Measurements from ENCODE around the gene FGF14. TPM values are rescaled to one million over a fixed set of nuclear protein-coding genes. Genes with fewer than 3 reads are reported as not detected.

Gene FGF14
- total RNA-seq, 1 experiment from 2014 or later = 0.22 TPM

DNA sequence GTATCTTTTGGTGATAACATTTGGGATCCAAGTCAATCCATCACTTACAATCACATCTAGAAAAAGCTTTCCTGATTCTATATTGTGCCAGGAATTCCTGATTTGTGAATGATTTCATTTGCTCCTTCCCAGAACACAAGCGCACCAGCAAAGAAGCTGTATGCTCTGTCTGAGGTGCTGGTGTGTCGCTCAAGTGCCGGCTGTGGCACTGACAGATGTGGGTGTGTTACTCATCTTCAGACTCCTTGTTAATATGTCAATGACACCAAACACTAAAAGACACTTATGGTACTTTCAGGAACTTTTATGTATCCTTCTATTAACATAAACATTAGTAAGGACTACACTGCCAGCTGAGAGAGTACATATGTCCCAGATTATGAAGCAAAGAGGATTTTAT is 520.3 kb downstream of the FGF14 start:
- Histone ChIP-seq H3K23me2 (ENCODE audit: insufficient read length, low read depth, low read length, poor library complexity, severe bottlenecking) (no peaks in the 10 kb centered on the region), H2BK120ac (ENCODE audit: low read depth, low read length, poor library complexity, severe bottlenecking) (no peak overlapping the region), H3K23ac (ENCODE audit: insufficient read length, low read depth, low read length) (no peak overlapping the region), H2AK5ac (ENCODE audit: insufficient read length, low read length) (no peak overlapping the region), H3K4me2 (ENCODE audit: insufficient read depth, insufficient read length, low read length) (no peak overlapping the region), H3K9ac (ENCODE audit: extremely low read depth, insufficient read length, low read length) (no peak overlapping the region), H2BK20ac (ENCODE audit: low read depth, low read length, poor library complexity, severe bottlenecking) (no peak overlapping the region), H2BK12ac (ENCODE audit: insufficient read length, low read depth, low read length) (no peak overlapping the region), H3K18ac (ENCODE audit: insufficient read length, low read depth, low read length) (no peak overlapping the region), H4K8ac (replicated peaks; ENCODE audit: insufficient read length, low read depth, low read length) (no peak overlapping the region), H3K79me1 (ENCODE audit: insufficient read depth, low read depth, low read length, poor library complexity, severe bottlenecking) (no peaks in the 10 kb centered on the region), H3K56ac (ENCODE audit: insufficient read length, low read depth, low read length) (no peak overlapping the region), H3K79me2 (ENCODE audit: insufficient read depth, low read length) (no peaks in the 10 kb centered on the region), H3T11ph (ENCODE audit: low read length) (no peak overlapping the region), H3K27me3 (ENCODE audit: insufficient read depth, low read length) (no peaks in the 10 kb centered on the region), H2BK5ac (ENCODE audit: insufficient read length, low read length) (no peak overlapping the region), H2AFZ (ENCODE audit: low read length) (no peak overlapping the region), H4K91ac (ENCODE audit: insufficient read length, low read depth, low read length) (no peak overlapping the region), H3K9me3 (ENCODE audit: control insufficient read depth, low read depth, low read length) (no peaks in the 10 kb centered on the region), H4K5ac (ENCODE audit: insufficient read length, low read depth, low read length) (no peak overlapping the region), H4K20me1 (ENCODE audit: control insufficient read depth, insufficient read depth, insufficient read length) (no peaks in the 10 kb centered on the region), H2BK15ac (ENCODE audit: low read depth, low read length) (no peak overlapping the region), H3K27ac (ENCODE audit: insufficient read length, low read depth, low read length) (no peak overlapping the region), H3K14ac (ENCODE audit: insufficient read depth, low read length) (no peak overlapping the region), H3K4ac (ENCODE audit: low read depth, low read length) (no peak overlapping the region), H3K4me1 (ENCODE audit: insufficient read depth, low read length) (no peaks in the 10 kb centered on the region)
- H3K36me3 Mint-ChIP-seq (ENCODE audit: insufficient read depth in 1 of 3, low read depth in 3 of 3) = no peaks in the 10 kb centered on the region
- H3K4me3 Mint-ChIP-seq = no peak overlapping the region
- WGBS (ENCODE audit: extremely low coverage, insufficient read length, low lambda C conversion rate) = no CpG with 5 or more reads among the region's 3 CpGs
- H3K27me3 Mint-ChIP-seq (ENCODE audit: low read depth) = no peaks in the 10 kb centered on the region
- H3K9me3 Mint-ChIP-seq = peaks cover 0 to 2% of the 10 kb centered on the region in 2 experiments; a peak in 2 of 5 replicates
- TF ChIP-seq, protein P1, sequence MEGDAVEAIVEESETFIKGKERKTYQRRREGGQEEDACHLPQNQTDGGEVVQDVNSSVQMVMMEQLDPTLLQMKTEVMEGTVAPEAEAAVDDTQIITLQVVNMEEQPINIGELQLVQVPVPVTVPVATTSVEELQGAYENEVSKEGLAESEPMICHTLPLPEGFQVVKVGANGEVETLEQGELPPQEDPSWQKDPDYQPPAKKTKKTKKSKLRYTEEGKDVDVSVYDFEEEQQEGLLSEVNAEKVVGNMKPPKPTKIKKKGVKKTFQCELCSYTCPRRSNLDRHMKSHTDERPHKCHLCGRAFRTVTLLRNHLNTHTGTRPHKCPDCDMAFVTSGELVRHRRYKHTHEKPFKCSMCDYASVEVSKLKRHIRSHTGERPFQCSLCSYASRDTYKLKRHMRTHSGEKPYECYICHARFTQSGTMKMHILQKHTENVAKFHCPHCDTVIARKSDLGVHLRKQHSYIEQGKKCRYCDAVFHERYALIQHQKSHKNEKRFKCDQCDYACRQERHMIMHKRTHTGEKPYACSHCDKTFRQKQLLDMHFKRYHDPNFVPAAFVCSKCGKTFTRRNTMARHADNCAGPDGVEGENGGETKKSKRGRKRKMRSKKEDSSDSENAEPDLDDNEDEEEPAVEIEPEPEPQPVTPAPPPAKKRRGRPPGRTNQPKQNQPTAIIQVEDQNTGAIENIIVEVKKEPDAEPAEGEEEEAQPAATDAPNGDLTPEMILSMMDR (conservative IDR thresholded peaks at IDR 0.05) = no peak
- H3K27ac Mint-ChIP-seq = no peak overlapping the region
- H3K4me1 Mint-ChIP-seq = no peaks in the 10 kb centered on the region
- no peak for DNase-seq

All from H9 (cell line).